Fibroblast of skin of left biceps (primary cell): ENCODE results near the gene GTF2H2.
"Not testable (repeated sequence)": the region's sequence is repeated elsewhere in the genome, so short reads cannot be mapped to it uniquely, and the experiment has no call there.

ENCODE experiments used
- DNase-seq, 2 experiments: peaks; one replicate each; pipeline ENCODE4 v3.0.0-alpha.2; 2013; ENCODE audit warnings: low read depth in 2 of 2

Gene GTF2H2

GRCh38 chr5:71013575-71013974 is 53.9 kb downstream of the GTF2H2 start:
- DNase-seq, result no peak

- no peak for DNase-seq
These were observed 56.2 kb downstream of the GTF2H2 start for GRCh38 chr5:71011194-71011792.

DNA sequence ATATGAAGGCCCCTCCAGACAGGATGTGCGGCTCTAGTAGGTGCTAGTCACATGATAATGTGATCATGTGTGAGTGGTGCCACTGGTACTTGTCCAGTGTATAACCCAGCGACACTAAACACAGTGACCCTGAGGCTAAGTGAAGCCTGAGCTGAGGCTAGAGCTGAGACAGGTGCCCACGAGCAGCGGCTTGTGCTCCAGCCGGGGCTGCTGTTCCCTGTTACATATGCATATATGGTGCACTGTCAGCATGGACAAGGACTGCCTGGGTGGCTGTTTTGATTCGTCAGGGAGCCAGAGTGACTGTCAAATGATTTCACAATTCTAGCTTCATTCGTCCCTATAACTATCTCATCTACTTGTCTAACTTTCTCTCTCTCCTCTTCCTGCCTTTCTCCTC is 60.5 kb downstream of the GTF2H2 start:
- not testable (repeated sequence) for DNase-seq
